ENCODE results near the gene HOXC9.

- TF ChIP-seq, protein P1, sequence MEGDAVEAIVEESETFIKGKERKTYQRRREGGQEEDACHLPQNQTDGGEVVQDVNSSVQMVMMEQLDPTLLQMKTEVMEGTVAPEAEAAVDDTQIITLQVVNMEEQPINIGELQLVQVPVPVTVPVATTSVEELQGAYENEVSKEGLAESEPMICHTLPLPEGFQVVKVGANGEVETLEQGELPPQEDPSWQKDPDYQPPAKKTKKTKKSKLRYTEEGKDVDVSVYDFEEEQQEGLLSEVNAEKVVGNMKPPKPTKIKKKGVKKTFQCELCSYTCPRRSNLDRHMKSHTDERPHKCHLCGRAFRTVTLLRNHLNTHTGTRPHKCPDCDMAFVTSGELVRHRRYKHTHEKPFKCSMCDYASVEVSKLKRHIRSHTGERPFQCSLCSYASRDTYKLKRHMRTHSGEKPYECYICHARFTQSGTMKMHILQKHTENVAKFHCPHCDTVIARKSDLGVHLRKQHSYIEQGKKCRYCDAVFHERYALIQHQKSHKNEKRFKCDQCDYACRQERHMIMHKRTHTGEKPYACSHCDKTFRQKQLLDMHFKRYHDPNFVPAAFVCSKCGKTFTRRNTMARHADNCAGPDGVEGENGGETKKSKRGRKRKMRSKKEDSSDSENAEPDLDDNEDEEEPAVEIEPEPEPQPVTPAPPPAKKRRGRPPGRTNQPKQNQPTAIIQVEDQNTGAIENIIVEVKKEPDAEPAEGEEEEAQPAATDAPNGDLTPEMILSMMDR (IDR thresholded peaks at IDR 0.05 in 2 of 3, conservative IDR thresholded peaks at IDR 0.05 in 1 of 3; ENCODE audit: borderline replicate concordance in 1 of 3, insufficient read depth in 1 of 3, low read depth in 2 of 3, low read length in 2 of 3), result no peak
- TF ChIP-seq SIN3A (IDR thresholded peaks at IDR 0.05; ENCODE audit: low read depth) (no peak), POLR2AphosphoS5 (IDR thresholded peaks at IDR 0.05; ENCODE audit: low read depth, low read length) (no peak)
- TF ChIP-seq, protein P2, sequence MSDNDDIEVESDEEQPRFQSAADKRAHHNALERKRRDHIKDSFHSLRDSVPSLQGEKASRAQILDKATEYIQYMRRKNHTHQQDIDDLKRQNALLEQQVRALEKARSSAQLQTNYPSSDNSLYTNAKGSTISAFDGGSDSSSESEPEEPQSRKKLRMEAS (IDR thresholded peaks at IDR 0.05), result no peak
- TF ChIP-seq, protein P3, sequence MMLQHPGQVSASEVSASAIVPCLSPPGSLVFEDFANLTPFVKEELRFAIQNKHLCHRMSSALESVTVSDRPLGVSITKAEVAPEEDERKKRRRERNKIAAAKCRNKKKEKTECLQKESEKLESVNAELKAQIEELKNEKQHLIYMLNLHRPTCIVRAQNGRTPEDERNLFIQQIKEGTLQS (IDR thresholded peaks at IDR 0.05), result no peak
These were observed 44.8 kb upstream of the HOXC9 start for GRCh38 chr12:53955036-53955775.

All from HCT116 (cell line).